ENCODE data around the gene FAM76B. TPM values are rescaled to one million over a fixed set of nuclear protein-coding genes. Genes with fewer than 3 reads are reported as not detected.

Gene FAM76B
- total and polyA plus RNA-seq, 2 of the 13 experiments (the other 11 are each of a cell fraction or from before 2014, with no cell fraction given) = 20.2 to 24.2 TPM

DNA sequence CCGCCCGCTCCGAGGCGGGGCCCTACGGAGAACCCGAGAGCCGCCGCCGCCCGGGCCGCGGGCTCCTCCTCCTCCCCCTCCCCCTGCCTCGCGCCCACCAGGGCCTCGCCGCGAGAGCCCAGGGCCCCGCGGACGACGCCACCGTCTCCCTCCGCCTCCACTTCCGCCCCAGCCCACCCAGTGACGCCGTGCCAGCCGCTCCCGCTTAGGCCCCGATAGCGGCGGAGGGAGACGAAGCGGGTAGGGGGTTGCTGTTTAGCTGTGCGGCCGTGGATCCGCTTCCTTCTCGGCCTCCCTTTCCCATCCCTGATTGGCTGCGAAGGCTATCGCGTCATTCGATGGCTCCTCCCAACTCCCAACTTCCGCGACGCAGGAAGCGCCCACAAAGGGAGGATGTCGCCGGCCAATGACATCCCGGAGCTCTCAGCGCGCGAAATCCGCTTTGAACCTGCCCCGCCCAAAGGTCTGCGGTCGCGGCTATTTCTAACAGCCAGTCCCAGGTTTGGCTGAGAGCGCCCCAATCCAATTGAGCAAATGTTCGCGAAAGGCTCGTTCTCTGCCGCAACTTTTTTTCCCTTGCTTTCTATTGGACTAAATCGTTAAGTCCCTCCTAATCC lies at the start of gene FAM76B (continued):
- TF ChIP-seq MBD4 (IDR thresholded peaks at IDR 0.05; ENCODE audit: borderline replicate concordance, low read length) (no peak), ZNF598 (CRISPR knock-in tag; IDR thresholded peaks at IDR 0.05; ENCODE audit: borderline replicate concordance) (peak; percentile 81), ZNF430 (CRISPR knock-in tag; IDR thresholded peaks at IDR 0.05) (peak; percentile 87), SRF (IDR thresholded peaks at IDR 0.05; ENCODE audit: low read depth, low read length) (no peak), ZNF124 (CRISPR knock-in tag; IDR thresholded peaks at IDR 0.05) (peak; percentile 41; the same call in 1 of the 2 replicates), THYN1 (CRISPR knock-in tag; IDR thresholded peaks at IDR 0.05; ENCODE audit: borderline replicate concordance, low read depth) (no peak), ZNF609 (CRISPR knock-in tag; IDR thresholded peaks at IDR 0.05; ENCODE audit: borderline replicate concordance) (peak; percentile 37; the same call in 1 of the 2 replicates), MTF2 (CRISPR knock-in tag; IDR thresholded peaks at IDR 0.05; ENCODE audit: borderline replicate concordance) (no peak), RARG (CRISPR knock-in tag; IDR thresholded peaks at IDR 0.05; ENCODE audit: low read depth) (no peak), ZBTB44 (CRISPR knock-in tag; IDR thresholded peaks at IDR 0.05) (0 out of 2 replicates have a peak, but pooled peaks have one; percentile 78), BRF2 (CRISPR knock-in tag; IDR thresholded peaks at IDR 0.05) (peak; percentile 76; the same call in 1 of the 2 replicates), ZSCAN21 (CRISPR knock-in tag; IDR thresholded peaks at IDR 0.05; ENCODE audit: borderline replicate concordance) (peak; percentile 22), ZNF569 (CRISPR knock-in tag; IDR thresholded peaks at IDR 0.05; ENCODE audit: borderline replicate concordance) (no peak), ATM (IDR thresholded peaks at IDR 0.05; ENCODE audit: borderline replicate concordance) (no peak)
- TF ChIP-seq, protein P1, sequence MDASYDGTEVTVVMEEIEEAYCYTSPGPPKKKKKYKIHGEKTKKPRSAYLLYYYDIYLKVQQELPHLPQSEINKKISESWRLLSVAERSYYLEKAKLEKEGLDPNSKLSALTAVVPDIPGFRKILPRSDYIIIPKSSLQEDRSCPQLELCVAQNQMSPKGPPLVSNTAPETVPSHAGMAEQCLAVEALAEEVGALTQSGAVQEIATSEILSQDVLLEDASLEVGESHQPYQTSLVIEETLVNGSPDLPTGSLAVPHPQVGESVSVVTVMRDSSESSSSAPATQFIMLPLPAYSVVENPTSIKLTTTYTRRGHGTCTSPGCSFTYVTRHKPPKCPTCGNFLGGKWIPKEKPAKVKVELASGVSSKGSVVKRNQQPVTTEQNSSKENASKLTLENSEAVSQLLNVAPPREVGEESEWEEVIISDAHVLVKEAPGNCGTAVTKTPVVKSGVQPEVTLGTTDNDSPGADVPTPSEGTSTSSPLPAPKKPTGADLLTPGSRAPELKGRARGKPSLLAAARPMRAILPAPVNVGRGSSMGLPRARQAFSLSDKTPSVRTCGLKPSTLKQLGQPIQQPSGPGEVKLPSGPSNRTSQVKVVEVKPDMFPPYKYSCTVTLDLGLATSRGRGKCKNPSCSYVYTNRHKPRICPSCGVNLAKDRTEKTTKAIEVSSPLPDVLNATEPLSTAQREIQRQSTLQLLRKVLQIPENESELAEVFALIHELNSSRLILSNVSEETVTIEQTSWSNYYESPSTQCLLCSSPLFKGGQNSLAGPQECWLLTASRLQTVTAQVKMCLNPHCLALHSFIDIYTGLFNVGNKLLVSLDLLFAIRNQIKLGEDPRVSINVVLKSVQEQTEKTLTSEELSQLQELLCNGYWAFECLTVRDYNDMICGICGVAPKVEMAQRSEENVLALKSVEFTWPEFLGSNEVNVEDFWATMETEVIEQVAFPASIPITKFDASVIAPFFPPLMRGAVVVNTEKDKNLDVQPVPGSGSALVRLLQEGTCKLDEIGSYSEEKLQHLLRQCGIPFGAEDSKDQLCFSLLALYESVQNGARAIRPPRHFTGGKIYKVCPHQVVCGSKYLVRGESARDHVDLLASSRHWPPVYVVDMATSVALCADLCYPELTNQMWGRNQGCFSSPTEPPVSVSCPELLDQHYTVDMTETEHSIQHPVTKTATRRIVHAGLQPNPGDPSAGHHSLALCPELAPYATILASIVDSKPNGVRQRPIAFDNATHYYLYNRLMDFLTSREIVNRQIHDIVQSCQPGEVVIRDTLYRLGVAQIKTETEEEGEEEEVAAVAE (CRISPR knock-in tag; IDR thresholded peaks at IDR 0.05; ENCODE audit: borderline replicate concordance) = peak; percentile 89; the same call in 1 of the 2 replicates
